NCI-H2107 treated with DMSO at 0.1 percent for 48 hours (cell line): ENCODE data around the gene SERPINH1.

Experiments used
- DNase-seq: peaks from one replicate; lab custom pipeline; 2025; ENCODE audit not compliant: unreplicated experiment; lab: John Stamatoyannopoulos, UW

The SERPINH1 gene

GRCh38 chr11:75554258-75555022 lies 7.6 kb upstream of the SERPINH1 start:
- no peak for DNase-seq

GRCh38 chr11:75555079-75555811 lies 6.8 kb upstream of the SERPINH1 start:
- DNase-seq: no peak

- DNase-seq: no peak
Observed at GRCh38 chr11:75556275-75556674, 5.8 kb upstream of the SERPINH1 start.

- DNase-seq: no peak
Observed at GRCh38 chr11:75557666-75558494, 4.2 kb upstream of the SERPINH1 start.

GRCh38 chr11:75558939-75559843 lies 2.9 kb upstream of the SERPINH1 start:
- DNase-seq: no peak

GRCh38 chr11:75560644-75561043 lies 1.4 kb upstream of the SERPINH1 start:
- no peak for DNase-seq

- DNase-seq: no peak
Observed at GRCh38 chr11:75561426-75562047, 516 bp upstream of the SERPINH1 start.

- DNase-seq: no peak
Observed at GRCh38 chr11:75562836-75563484, 907 bp downstream of the SERPINH1 start.

GRCh38 chr11:75563501-75563977 lies 1.5 kb downstream of the SERPINH1 start:
- DNase-seq: no peak

- DNase-seq: no peak
Observed at GRCh38 chr11:75563978-75564552, 2.0 kb downstream of the SERPINH1 start.

- no peak for DNase-seq
Observed at GRCh38 chr11:75565221-75565814, 3.3 kb downstream of the SERPINH1 start.

- DNase-seq: no peak
Observed at GRCh38 chr11:75565916-75566762, 4.1 kb downstream of the SERPINH1 start.

GRCh38 chr11:75566763-75567279 lies 4.8 kb downstream of the SERPINH1 start:
- DNase-seq: no peak

GRCh38 chr11:75567971-75568370 lies 5.9 kb downstream of the SERPINH1 start:
- DNase-seq: no peak

- DNase-seq: no peak
Observed at GRCh38 chr11:75568616-75569219, 6.7 kb downstream of the SERPINH1 start.

- no peak for DNase-seq
Observed at GRCh38 chr11:75570559-75571139, 8.6 kb downstream of the SERPINH1 start.

GRCh38 chr11:75571625-75572024 lies 9.6 kb downstream of the SERPINH1 start:
- no peak for DNase-seq
